Upper lobe of right lung (tissue), 1 donor: ENCODE results near the gene EOMES. TPM values are rescaled to one million over a fixed set of nuclear protein-coding genes. Genes with fewer than 3 reads are reported as not detected.

Source experiments
- ATAC-seq: fragments of 200-7000 bp; cut with Tn5 transposase; one replicate; pipeline ENCODE4 v1.9.1; 2020; ENCODE audit warnings: mild to moderate bottlenecking, moderate library complexity
- DNase-seq: peaks from one replicate; pipeline ENCODE4 v3.0.0-alpha.2; 2020
- H3K27ac ChIP-seq: fragments of 200-600 bp; one replicate; pipeline ENCODE4 v1.8.0; 2022
- H3K27me3 ChIP-seq: fragments of 200-600 bp; one replicate; pipeline ENCODE4 v1.8.0; 2022; ENCODE audit warnings: mild to moderate bottlenecking
- H3K36me3 ChIP-seq: fragments of 200-600 bp; one replicate; pipeline ENCODE4 v1.8.0; 2022
- H3K4me1 ChIP-seq: fragments of 200-600 bp; one replicate; pipeline ENCODE4 v1.8.0; 2022
- H3K4me3 ChIP-seq: fragments of 200-600 bp; one replicate; pipeline ENCODE4 v1.8.0; 2022; ENCODE audit warnings: mild to moderate bottlenecking
- H3K9me3 ChIP-seq: fragments of 200-600 bp; one replicate; pipeline ENCODE4 v1.8.0; 2022
- CTCF ChIP-seq: fragments of 200-600 bp; IDR thresholded peaks from one replicate; pipeline ENCODE4 v1.8.0; 2022; ENCODE audit warnings: antibody characterized with exemption
- intact Hi-C: fragments of 100-400 bp; cut with DNase I; formaldehyde crosslinking; loops from one replicate; pipeline ENCODE4 v1.11.0; 2022
- total RNA-seq: library from RNA; stranded (reverse); fragmentation: NEBNext Ultra II Directional; extraction: Animal tissue kit (Norgen Biotek cat#: 25700); gene quantifications from one replicate; pipeline ENCODE4 v1.2.1, GENCODE V29; 2021
- donor health status: DM: no; HTN: yes; CAD: no; lungs with severe emphysema.

Gene EOMES
- total RNA-seq, 1 donor from 2014 or later = 1.2 TPM

- H3K27ac ChIP-seq = no peak overlapping the region
- no peaks in the 10 kb centered on the region for H3K9me3 ChIP-seq
- no peaks in the 10 kb centered on the region for H3K36me3 ChIP-seq
- H3K27me3 ChIP-seq = peaks cover 100% of the 10 kb centered on the region
- TF ChIP-seq CTCF = no peak
- ATAC-seq (no peak), DNase-seq (no peak)
- peaks cover 29% of the 10 kb centered on the region for H3K4me1 ChIP-seq
- no peak overlapping the region for H3K4me3 ChIP-seq
- intact Hi-C loops = no loop called here
These were observed 2.5 kb upstream of the EOMES start for GRCh38 chr3:27724459-27725197.

- Histone ChIP-seq H3K4me3 (peak overlapping the region; percentile 4), H3K36me3 (no peaks in the 10 kb centered on the region), H3K27ac (no peak overlapping the region), H3K27me3 (peaks cover 100% of the 10 kb centered on the region), H3K4me1 (peaks cover 28% of the 10 kb centered on the region), H3K9me3 (no peaks in the 10 kb centered on the region)
- no peak for DNase-seq
- intact Hi-C loops = no loop called here
- ATAC-seq = no peak
- no peak for TF ChIP-seq CTCF
These were observed 1.8 kb upstream of the EOMES start for GRCh38 chr3:27723815-27724458.

GRCh38 chr3:27723456-27723814 lies 1.3 kb upstream of the EOMES start:
- Histone ChIP-seq H3K4me3 (peak overlapping the region; percentile 4), H3K4me1 (peaks cover 23% of the 10 kb centered on the region), H3K9me3 (no peaks in the 10 kb centered on the region), H3K36me3 (no peaks in the 10 kb centered on the region), H3K27me3 (peaks cover 100% of the 10 kb centered on the region), H3K27ac (no peak overlapping the region)
- intact Hi-C loops = no loop called here
- DNase-seq = no peak
- TF ChIP-seq CTCF = no peak
- no peak for ATAC-seq

- peaks cover 19% of the 10 kb centered on the region for H3K4me1 ChIP-seq
- no peak overlapping the region for H3K27ac ChIP-seq
- DNase-seq = no peak
- intact Hi-C loops = no loop called here
- TF ChIP-seq CTCF = no peak
- no peaks in the 10 kb centered on the region for H3K36me3 ChIP-seq
- H3K27me3 ChIP-seq = peaks cover 96% of the 10 kb centered on the region
- H3K4me3 ChIP-seq = peak overlapping the region; percentile 4
- no peaks in the 10 kb centered on the region for H3K9me3 ChIP-seq
- ATAC-seq = no peak
These were observed 900 bp upstream of the EOMES start for GRCh38 chr3:27723001-27723445.

GRCh38 chr3:27720899-27721716 lies 1.0 kb downstream of the EOMES start:
- Histone ChIP-seq H3K36me3 (no peaks in the 10 kb centered on the region), H3K9me3 (no peaks in the 10 kb centered on the region), H3K27ac (no peak overlapping the region), H3K27me3 (peaks cover 91% of the 10 kb centered on the region), H3K4me1 (peaks cover 18% of the 10 kb centered on the region), H3K4me3 (peak overlapping the region; percentile 39)
- intact Hi-C loops = no loop called here
- ATAC-seq (peak; percentile 6), DNase-seq (no peak)
- no peak for TF ChIP-seq CTCF
